Stimulated activated CD4-positive, alpha-beta T cell treated with anti-CD3 and anti-CD28 coated beads, Interleukin-15, amount 100 ng/mL, for 1 hour (primary cell): ENCODE measurements around the gene MTHFD2L.
"Not testable (repeated sequence)": the region's sequence is repeated elsewhere in the genome, so short reads cannot be mapped to it uniquely, and the experiment has no call there.

ENCODE experiments used
- DNase-seq, 2 donors: peaks; one replicate each; pipeline ENCODE4 v3.0.0-alpha.2; 2020; ENCODE audit warnings: low read depth in 1 of 2, low spot score in 1 of 2

Gene MTHFD2L

DNA sequence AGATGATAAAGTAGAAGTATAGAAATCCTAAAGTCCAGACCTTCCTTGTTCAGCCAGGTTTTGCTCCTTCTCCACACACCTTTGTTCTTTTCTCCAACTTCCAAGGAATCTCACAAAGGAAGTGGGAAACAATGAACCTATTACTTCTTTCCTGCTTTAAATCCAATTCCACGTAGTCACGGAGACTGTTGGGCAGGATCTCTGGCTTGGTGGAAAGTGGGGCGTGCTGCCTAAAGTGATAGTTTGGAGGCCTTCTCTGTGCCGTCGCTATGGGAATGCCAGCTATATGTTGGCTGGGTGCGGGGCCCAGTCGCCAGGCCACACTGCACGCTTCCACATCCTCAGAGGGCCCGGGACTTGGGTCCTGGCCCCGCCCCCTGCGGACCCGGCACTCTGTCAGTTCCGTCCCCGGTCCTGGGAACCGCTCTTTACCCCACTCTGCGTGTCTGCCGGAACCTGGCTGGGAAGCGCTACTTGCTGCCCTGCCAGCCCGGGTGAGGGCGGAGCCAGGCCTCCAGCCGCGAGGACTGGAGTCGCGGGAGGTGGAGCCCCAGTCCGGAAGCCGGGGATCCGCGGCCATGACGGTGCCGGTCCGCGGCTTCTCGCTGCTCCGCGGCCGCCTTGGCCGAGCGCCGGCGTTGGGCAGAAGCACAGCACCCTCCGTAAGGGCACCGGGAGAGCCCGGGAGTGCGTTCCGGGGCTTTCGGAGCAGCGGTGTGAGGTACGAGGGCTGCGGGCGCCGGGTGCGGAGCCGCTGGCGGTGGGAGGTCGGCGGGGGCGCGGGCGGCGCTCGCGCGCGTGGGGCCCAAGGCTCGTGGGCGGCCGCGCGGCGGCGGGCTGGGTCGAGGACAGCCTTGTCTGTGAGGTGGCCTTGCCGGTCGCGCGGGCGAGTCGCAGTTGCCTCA lies at the start of gene MTHFD2L:
Gene MTHFD2L, plus strand, starts transcription at position 558 of the 905 bp plus-strand sequence. Its CDS starts 21 bp downstream, at position 579.
- peak; percentile 55 to 73 for DNase-seq

- no peak for DNase-seq
These were observed 49.3 kb upstream of the MTHFD2L start for GRCh38 chr4:74108457-74109115.

- no peak for DNase-seq
These were observed 48.6 kb upstream of the MTHFD2L start for GRCh38 chr4:74109116-74109869.

- no peak for DNase-seq
These were observed 47.9 kb upstream of the MTHFD2L start for GRCh38 chr4:74109870-74110605.

DNA sequence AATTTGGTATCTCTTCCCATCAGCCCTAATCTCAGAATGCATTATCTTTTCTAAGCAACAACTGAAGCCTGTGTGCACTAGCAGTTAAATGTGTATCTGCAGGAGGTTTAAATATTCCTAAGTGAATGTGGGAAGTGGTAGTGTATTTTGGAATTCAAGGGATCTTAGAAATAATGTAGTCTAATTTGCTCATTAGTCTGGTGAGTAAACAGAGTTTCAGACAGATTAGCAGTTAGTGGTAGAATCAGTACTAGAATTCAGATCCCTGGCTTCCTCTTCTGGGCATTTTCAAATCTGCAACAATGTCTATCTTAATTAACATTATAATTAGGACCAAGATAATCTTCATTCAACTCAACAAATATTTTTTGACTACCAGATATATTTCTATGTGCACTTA lies 47.2 kb upstream of the MTHFD2L start:
- DNase-seq, result no peak

GRCh38 chr4:74111306-74111975 lies 46.5 kb upstream of the MTHFD2L start:
- no peak for DNase-seq

GRCh38 chr4:74111990-74112389 lies 45.9 kb upstream of the MTHFD2L start:
- no peak for DNase-seq

- no peak for DNase-seq
These were observed 45.4 kb upstream of the MTHFD2L start for GRCh38 chr4:74112399-74113105.

- DNase-seq, result no peak
These were observed 43.7 kb upstream of the MTHFD2L start for GRCh38 chr4:74114234-74114633.

DNA sequence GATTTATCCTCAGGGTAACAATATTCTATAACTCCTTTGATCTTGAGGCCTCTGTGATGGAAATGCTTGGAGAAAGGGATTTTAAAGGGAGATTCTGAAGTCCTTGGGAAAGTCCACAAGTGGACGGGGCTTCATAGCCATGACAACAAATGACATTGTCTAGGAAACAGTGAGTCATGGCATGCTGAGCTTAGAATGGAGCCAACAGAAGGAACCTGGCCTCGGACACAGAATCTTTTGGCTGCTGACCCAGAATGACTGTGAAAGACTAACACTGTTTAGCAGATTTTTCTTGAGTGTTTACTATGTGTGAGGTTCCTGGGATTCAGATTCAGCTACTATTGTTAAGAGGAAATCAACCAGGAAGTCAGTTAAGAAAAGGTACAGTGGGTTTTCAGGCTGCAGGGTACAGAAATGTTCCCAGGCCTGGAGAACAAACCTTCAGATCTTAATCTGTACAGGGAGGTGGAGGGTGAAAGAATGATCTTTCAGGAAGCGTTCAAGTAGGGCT lies 40.8 kb upstream of the MTHFD2L start:
- DNase-seq, result no peak

DNA sequence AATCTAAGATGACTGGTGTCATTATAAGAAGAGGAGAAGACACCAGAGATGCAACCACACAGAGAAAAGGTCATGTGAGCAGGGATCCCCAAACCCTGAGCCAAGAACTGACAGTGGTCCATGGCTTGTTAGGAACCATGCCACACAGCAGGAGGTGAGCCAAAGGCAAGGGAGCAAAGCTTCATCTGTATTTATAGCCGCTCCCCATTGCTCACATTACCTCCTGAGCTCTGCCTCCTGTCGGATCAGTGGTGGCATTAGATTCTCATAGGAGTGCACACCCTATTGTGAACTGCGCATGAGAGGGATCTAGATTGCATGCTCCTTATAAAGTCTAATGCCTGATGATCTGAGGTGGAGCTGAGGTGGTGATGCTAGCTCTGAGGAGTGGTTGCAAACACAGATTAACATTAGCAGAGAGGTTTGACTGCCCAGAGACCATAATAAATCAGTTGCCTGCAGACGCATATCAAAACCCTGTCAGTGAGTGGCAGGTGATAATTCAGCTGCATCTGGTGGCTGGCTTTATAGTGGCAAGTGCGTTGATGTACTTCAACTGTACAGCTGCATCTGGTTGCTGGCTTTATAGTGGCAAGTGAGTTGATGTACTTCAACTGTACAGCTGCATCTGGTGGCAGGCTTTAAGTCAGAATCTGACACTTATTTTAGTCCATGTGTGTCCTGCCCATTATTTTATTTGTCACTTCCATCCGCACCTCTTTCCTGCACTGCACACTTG lies 39.1 kb upstream of the MTHFD2L start:
- DNase-seq, result no peak

GRCh38 chr4:74120086-74120485 lies 37.8 kb upstream of the MTHFD2L start:
- no peak for DNase-seq

DNA sequence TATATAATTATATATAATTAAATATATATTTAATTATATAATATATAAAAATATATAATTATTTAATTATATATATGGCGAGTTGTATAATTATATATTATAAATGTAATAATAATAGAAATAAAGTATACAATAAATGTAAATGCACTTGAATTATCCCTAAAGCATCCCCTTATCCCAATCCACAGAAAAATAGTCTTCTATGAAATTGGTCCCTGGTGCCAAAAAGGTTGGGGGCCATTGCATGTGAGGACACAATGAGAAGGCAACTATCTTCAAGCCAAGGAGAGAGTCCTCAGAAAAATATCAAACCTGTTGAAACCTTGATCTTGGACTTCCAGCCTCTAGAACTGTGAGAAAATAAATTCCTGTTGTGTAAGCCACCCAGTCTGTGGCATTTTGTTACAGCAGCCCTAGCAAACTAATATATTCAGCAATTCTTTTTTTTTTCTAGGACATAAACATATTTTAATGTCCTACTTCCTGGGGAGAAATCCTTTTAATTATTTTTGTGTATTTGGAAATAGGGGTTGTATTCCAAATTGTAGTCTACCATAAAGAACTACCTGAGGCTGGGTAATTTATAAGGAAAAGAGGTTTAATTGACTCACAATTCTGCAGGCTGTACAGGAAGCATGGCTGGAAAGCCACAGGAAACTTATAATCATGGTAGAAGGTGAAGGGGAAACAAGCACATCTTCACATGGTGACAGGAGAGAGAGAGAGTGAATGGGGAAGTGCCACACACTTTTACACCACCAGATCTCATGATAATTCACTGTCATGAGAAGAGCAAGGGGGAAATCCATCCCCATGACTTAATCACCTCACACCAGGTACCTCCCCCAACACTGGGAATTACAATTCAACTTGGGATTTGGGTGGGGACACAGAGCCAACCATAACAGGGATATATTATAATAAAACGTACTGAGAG lies 36.0 kb upstream of the MTHFD2L start:
- DNase-seq, result no peak

- DNase-seq, result no peak
These were observed 34.7 kb upstream of the MTHFD2L start for GRCh38 chr4:74123065-74123728.

DNA sequence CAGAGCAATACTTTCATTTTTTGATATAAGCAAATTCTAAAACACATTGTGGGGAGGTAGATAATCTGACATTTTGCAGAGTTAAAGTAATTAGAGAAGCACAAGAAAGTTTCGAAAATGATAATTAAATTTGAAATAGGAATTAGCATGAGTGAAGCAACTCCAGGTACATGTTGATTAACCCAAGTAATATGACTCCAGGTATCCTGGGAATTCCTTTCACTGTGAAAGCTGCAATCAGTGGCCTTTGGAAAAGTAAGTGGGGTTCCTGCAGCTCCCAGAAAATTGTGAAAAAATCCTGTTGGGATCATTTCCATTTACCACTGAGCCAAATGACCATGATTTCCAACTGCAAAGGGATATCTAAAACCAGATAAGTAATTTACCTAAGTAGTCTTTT lies 32.9 kb upstream of the MTHFD2L start:
- DNase-seq, result no peak

- no peak for DNase-seq
These were observed 30.2 kb upstream of the MTHFD2L start for GRCh38 chr4:74127745-74128144.

DNA sequence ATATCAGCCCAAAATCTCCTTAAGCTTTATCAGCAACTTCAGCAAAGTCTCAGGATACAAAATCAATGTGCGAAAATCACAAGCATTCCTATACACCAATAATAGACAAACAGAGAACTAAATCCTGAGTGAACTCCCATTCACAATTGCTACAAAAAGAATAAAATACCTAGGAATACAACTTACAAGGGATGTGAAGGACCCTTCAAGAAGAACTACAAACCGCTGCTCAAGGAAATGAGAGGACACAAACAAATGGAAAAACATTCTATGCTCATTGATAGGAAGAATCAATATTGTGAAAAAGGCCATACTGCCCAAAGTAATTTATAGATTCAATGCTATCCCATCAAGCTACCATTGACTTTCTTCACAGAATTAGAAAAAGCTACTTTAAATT lies 27.1 kb upstream of the MTHFD2L start:
- DNase-seq, result not testable (repeated sequence)
